Smooth muscle cell (in vitro differentiated cells): ENCODE data around the gene KIR2DL4. TPM values are rescaled to one million over a fixed set of nuclear protein-coding genes. Genes with fewer than 3 reads are reported as not detected.
"Not testable (repeated sequence)": the region's sequence is repeated elsewhere in the genome, so short reads cannot be mapped to it uniquely, and the experiment has no call there.

Experiments used
- DNase-seq: peaks from one replicate; lab custom pipeline; 2025; ENCODE audit not compliant: unreplicated experiment; lab: John Stamatoyannopoulos, UW
- H2AFZ ChIP-seq: fragments of 200-600 bp; sonication (generic); 2 replicates; pipeline ENCODE4 v1.6.0; 2016; ENCODE audit warnings: antibody characterized with exemption, low read depth, mild to moderate bottlenecking
- H3F3A ChIP-seq: fragments of 200-600 bp; sonication (generic); 2 replicates; pipeline ENCODE4 v1.6.0; 2017; ENCODE audit warnings: antibody characterized with exemption, low read depth
- H3K27ac ChIP-seq: fragments of 200-600 bp; sonication (generic); 2 replicates; pipeline ENCODE4 v1.5.1; 2016; ENCODE audit warnings: low read depth, mild to moderate bottlenecking
- H3K27me3 ChIP-seq: fragments of 200-600 bp; sonication (generic); 2 replicates; pipeline ENCODE4 v1.6.1; 2016; ENCODE audit warnings: low read depth, mild to moderate bottlenecking
- H3K36me3 ChIP-seq: fragments of 200-600 bp; sonication (generic); 2 replicates; pipeline ENCODE4 v1.5.1; 2016; ENCODE audit warnings: low read depth
- H3K4me1 ChIP-seq: fragments of 200-600 bp; sonication (generic); 2 replicates; pipeline ENCODE4 v1.5.1; 2016; ENCODE audit warnings: low read depth
- H3K4me2 ChIP-seq: fragments of 200-600 bp; sonication (generic); 2 replicates; pipeline ENCODE4 v1.6.0; 2016; ENCODE audit warnings: mild to moderate bottlenecking
- H3K4me3 ChIP-seq: fragments of 200-600 bp; sonication (generic); 2 replicates; pipeline ENCODE4 v1.5.1; 2016; ENCODE audit warnings: mild to moderate bottlenecking
- H3K79me2 ChIP-seq: fragments of 200-600 bp; sonication (generic); 2 replicates; pipeline ENCODE4 v1.6.0; 2016; ENCODE audit warnings: low read depth, mild to moderate bottlenecking
- H3K9ac ChIP-seq: fragments of 200-600 bp; sonication (generic); 2 replicates; pipeline ENCODE4 v1.6.0; 2016; ENCODE audit warnings: low read depth
- H3K9me3 ChIP-seq: fragments of 200-600 bp; sonication (generic); replicated peaks from 2 replicates; pipeline ENCODE4 v1.5.1; 2016; ENCODE audit warnings: low read depth
- H4K20me1 ChIP-seq: fragments of 200-600 bp; sonication (generic); 2 replicates; pipeline ENCODE4 v1.6.0; 2016; ENCODE audit warnings: low read depth
- CTCF ChIP-seq: fragments of 200-600 bp; sonication (generic); IDR thresholded peaks from 2 replicates; pipeline ENCODE4 v1.5.1; 2017; ENCODE audit warnings: borderline replicate concordance, mild to moderate bottlenecking, antibody characterized with exemption; ENCODE audit not compliant: insufficient read depth, poor library complexity, severe bottlenecking
- WGBS: methylation state at CpG from one replicate; pipeline ENCODE4 v1.1.7; 2016; ENCODE audit warnings: low lambda C conversion rate; 5-methylcytosine and 5-hydroxymethylcytosine counted together
- polyA plus RNA-seq: library from polyadenylated mRNA; unstranded; fragments of >200 nt; fragmentation: Nextera tagmentation; extraction: Ambion mirVana; gene quantifications from 2 replicates; pipeline ENCODE4 v1.2.1, GENCODE V29; 2016
- total RNA-seq: library from RNA; depleted of rRNA; stranded (reverse); fragments of >200 nt; gene quantifications from 2 replicates; pipeline ENCODE4 v1.2.3, GENCODE V29; 2014

The KIR2DL4 gene
- total and polyA plus RNA-seq, 2 experiments from 2014 or later: not detected

GRCh38 chr19:54805665-54806515, 2.5 kb downstream of the KIR2DL4 start:
- Histone ChIP-seq H2AFZ (no peak overlapping the region), H3F3A (no peaks in the 10 kb centered on the region), H3K4me1 (no peaks in the 10 kb centered on the region), H3K27ac (no peak overlapping the region), H3K36me3 (no peaks in the 10 kb centered on the region), H3K4me2 (no peak overlapping the region), H4K20me1 (no peaks in the 10 kb centered on the region), H3K27me3 (no peaks in the 10 kb centered on the region), H3K4me3 (no peak overlapping the region), H3K79me2 (no peaks in the 10 kb centered on the region), H3K9ac (no peak overlapping the region), H3K9me3 (peaks cover 5% of the 10 kb centered on the region)
- no peak for TF ChIP-seq CTCF
- no peak for DNase-seq
- 79% methylated on average over 14 of the region's 14 CpGs for WGBS

- no peaks in the 10 kb centered on the region for H3K79me2 ChIP-seq
- H3K27ac ChIP-seq: no peak overlapping the region
- H3K4me1 ChIP-seq: no peaks in the 10 kb centered on the region
- H3K9ac ChIP-seq: no peak overlapping the region
- H3K4me3 ChIP-seq: no peak overlapping the region
- H2AFZ ChIP-seq: no peak overlapping the region
- no peaks in the 10 kb centered on the region for H3K36me3 ChIP-seq
- H3K27me3 ChIP-seq: no peaks in the 10 kb centered on the region
- no peak overlapping the region for H3K4me2 ChIP-seq
- DNase-seq: no peak
- no peak for TF ChIP-seq CTCF
- peaks cover 5% of the 10 kb centered on the region for H3K9me3 ChIP-seq
- WGBS: 63% methylated on average over 2 of the region's 2 CpGs
- H4K20me1 ChIP-seq: no peaks in the 10 kb centered on the region
- no peaks in the 10 kb centered on the region for H3F3A ChIP-seq
Observed at GRCh38 chr19:54806516-54806838, 3.1 kb downstream of the KIR2DL4 start.

- not testable (repeated sequence) for H3K36me3 ChIP-seq, H3K9me3 ChIP-seq, H3K27ac ChIP-seq, H3K27me3 ChIP-seq, H3K9ac ChIP-seq, H4K20me1 ChIP-seq, H3F3A ChIP-seq, DNase-seq, H2AFZ ChIP-seq, H3K79me2 ChIP-seq, H3K4me1 ChIP-seq, H3K4me3 ChIP-seq, H3K4me2 ChIP-seq
- WGBS: 51% methylated on average over 3 of the region's 3 CpGs
Observed at GRCh38 chr19:54814571-54814970, 11.2 kb downstream of the KIR2DL4 start.

- DNase-seq: not testable (repeated sequence)
- 79% methylated on average over 17 of the region's 17 CpGs for WGBS
Observed at GRCh38 chr19:54816251-54816650, 12.8 kb downstream of the KIR2DL4 start, which contains the start of gene KIR3DL1. Gene KIR3DL1, plus strand, starts transcription at chr19:54816468.

More at GRCh38 chr19:54816251-54816650, 12.8 kb downstream of the KIR2DL4 start, which contains the start of gene KIR3DL1:
- not testable (repeated sequence) for H3F3A ChIP-seq, H3K27ac ChIP-seq, H3K4me3 ChIP-seq, H3K4me1 ChIP-seq, H3K79me2 ChIP-seq, H3K9me3 ChIP-seq, H4K20me1 ChIP-seq, H3K4me2 ChIP-seq, H3K36me3 ChIP-seq, H3K9ac ChIP-seq, H3K27me3 ChIP-seq, H2AFZ ChIP-seq
